BJ (cell line): Measurements from ENCODE around the gene IL19. TPM values are rescaled to one million over a fixed set of nuclear protein-coding genes. Genes with fewer than 3 reads are reported as not detected.

ENCODE experiments used
- CTCF ChIA-PET: fragments of 350-600 bp; formaldehyde crosslinking; extraction: SDS; loops from one replicate; lab custom pipeline; 2021; ENCODE audit warnings: antibody characterized with exemption, inconsistent platforms; lab: Yijun Ruan, JAX
- POLR2A ChIA-PET: fragments of 300-600 bp; sonication (Branson Sonifier 250); formaldehyde crosslinking; extraction: SDS; loops from one replicate; lab custom pipeline; 2021; ENCODE audit warnings: antibody characterized with exemption; lab: Charles Lee
- DNase-seq: peaks from one replicate; pipeline ENCODE4 v3.0.0-alpha.2; 2011; ENCODE audit warnings: low read depth
- H3K27me3 ChIP-seq: 2 replicates; pipeline ENCODE4 v1.6.0; 2011; ENCODE audit warnings: low read length; ENCODE audit not compliant: control insufficient read depth, insufficient read depth
- H3K36me3 ChIP-seq: 2 replicates; pipeline ENCODE4 v1.5.1; 2011; ENCODE audit warnings: low read length; ENCODE audit not compliant: control insufficient read depth, insufficient read depth
- H3K4me3 ChIP-seq: 2 replicates; pipeline ENCODE4 v1.5.1; 2011; ENCODE audit warnings: low read depth, mild to moderate bottlenecking, control low read depth, low read length
- polyA plus RNA-seq: library from polyadenylated mRNA; depleted of rRNA; stranded (reverse); fragments of >200 nt; gene quantifications from 2 replicates; pipeline ENCODE4 v1.2.3, GENCODE V29; 2011
- TF ChIP-seq, protein P1 (sequence below): IDR thresholded peaks from 2 replicates; pipeline ENCODE4 v1.5.1; 2011; ENCODE audit warnings: low read depth, mild to moderate bottlenecking, control low read depth, inconsistent platforms, low read length, moderate library complexity; ENCODE audit not compliant: insufficient read depth

The IL19 gene
- polyA plus RNA-seq, 1 experiment: not detected

DNA sequence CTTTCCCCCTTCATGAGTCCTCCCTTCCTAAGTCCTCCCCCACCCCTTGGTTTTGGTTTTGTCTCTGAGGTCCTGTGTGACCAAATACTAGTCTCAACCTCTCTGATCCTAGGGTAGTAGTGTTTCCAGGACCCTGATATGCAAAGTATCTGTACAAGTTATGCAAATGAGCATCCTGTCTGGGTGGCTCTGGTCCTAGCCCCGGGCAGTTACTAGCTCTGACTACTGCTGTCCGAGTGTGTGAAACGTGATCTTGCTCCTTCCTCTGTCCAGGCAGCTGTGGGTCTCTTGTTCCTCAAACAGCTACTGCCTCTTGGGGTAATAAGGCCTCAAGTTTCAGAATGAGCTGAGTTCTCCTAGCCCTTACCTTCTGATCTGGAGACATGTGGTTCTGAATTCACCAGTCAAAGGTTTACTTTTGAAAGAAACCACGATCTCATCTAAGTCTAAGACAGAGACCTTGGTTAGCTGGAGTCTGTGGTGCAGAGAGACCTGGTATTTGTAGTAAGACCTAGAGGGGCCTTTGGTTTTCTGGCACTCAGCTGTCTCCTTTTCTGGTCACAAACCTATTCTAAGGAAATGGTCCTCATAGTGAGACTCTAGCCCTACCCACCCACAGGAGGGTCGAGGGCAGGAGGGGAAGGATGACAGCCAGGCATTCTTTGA lies 31.0 kb upstream of the IL19 start:
- Histone ChIP-seq H3K36me3 (peaks cover 6% of the 10 kb centered on the region; the same call in 1 of the 2 replicates), H3K4me3 (no peak overlapping the region), H3K27me3 (no peaks in the 10 kb centered on the region)
- no peak for DNase-seq
- ChIA-PET POLR2A (no interaction called here), CTCF (interaction anchor here (0.7 to 3.1 kb wide), 8 partner anchors 9 to 260 kb away, joined by 3 to 20 read pairs (median 4); no protein-coding TSS in a partner anchor)
- TF ChIP-seq, protein P1, sequence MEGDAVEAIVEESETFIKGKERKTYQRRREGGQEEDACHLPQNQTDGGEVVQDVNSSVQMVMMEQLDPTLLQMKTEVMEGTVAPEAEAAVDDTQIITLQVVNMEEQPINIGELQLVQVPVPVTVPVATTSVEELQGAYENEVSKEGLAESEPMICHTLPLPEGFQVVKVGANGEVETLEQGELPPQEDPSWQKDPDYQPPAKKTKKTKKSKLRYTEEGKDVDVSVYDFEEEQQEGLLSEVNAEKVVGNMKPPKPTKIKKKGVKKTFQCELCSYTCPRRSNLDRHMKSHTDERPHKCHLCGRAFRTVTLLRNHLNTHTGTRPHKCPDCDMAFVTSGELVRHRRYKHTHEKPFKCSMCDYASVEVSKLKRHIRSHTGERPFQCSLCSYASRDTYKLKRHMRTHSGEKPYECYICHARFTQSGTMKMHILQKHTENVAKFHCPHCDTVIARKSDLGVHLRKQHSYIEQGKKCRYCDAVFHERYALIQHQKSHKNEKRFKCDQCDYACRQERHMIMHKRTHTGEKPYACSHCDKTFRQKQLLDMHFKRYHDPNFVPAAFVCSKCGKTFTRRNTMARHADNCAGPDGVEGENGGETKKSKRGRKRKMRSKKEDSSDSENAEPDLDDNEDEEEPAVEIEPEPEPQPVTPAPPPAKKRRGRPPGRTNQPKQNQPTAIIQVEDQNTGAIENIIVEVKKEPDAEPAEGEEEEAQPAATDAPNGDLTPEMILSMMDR: no peak

DNA sequence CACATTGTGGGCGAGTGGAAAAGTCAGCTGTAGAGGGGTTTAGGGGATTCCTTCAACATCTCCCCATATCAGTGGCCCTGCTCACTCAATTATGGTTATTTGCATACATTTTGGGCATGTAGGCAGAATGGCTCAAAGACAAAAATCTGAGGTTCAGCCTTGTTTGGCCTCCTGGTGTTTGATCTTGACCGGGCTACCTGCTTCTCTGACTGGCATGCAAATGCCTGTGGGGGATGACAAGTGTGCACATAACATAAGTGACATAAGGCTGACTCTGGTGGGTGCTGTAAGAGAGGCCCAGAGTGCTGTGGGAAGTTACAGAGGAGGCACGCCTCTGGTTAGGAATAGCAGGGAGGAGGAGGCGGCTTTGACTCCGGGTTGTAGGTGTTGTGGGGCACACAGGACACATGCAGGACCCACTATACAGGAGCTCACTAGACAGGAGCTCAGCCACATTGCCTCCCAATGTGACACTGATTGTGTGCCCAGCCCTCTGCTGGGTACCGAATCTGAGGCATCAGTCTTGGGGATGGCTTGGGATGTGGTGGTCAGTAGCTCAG lies 29.4 kb upstream of the IL19 start:
- DNase-seq: no peak
- Histone ChIP-seq H3K27me3 (no peaks in the 10 kb centered on the region), H3K36me3 (no peaks in the 10 kb centered on the region), H3K4me3 (no peak overlapping the region)
- TF ChIP-seq, protein P1: no peak
- POLR2A ChIA-PET: interaction anchor here (0.6 kb wide), 1 partner anchor 91 kb away, joined by 3 read pairs; no protein-coding TSS in a partner anchor
- CTCF ChIA-PET: interaction anchor here (1.0 to 3.1 kb wide), 3 partner anchors 15 to 171 kb away, joined by 3 to 20 read pairs (median 6); no protein-coding TSS in a partner anchor

DNA sequence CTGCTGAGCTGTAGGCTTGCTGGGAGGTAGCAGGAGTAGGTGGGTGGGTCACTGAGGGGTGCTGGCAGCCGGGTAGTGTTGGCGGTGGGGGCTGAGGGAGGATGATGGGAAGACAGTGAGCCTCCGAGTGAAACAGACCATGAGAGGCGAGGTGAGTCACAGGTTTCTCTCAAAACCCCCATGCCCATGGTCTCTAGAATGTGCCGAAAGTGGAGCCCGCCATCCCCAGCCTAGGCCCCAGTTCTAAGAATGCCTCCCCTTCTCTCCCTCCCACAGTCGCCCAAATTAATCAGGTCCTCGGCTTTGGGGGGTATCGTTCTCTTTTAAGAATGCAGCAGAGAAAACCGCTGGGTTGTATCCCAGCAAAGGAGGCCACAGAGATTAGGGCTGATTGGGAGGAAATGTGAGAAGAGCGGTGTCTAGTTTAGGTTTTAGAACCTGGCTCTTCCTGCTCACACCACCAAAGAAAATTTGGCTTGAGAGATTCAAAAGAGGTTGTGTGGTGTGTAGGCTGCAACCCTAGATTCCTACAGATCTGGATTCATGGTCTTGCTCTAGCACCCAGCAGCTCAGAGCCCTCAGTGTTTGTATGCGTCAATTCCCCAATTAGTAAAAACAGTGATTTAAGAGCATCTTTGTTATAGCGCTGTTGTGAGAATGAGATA lies 27.7 kb upstream of the IL19 start:
- POLR2A ChIA-PET: no interaction called here

DNA sequence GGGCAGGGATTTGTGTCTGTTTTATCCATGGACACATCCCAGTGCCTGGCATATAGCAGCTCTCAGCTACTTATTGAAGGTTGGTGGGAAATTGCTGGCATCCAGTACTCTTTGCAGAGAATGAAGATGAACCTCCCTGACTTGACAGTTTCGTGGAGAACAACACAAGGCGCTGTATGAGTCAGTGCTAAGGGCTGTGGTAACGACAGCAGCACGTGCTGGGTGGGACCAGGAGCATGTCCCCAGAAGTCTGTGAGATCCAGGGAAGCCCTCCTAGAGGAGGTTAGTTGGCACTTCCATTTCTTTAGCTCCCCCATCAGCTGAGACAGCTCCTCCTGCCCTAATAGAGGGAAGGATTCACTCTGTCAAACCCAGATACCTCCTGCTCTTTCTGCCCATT lies 25.9 kb upstream of the IL19 start:
- H3K27me3 ChIP-seq: no peaks in the 10 kb centered on the region
- H3K4me3 ChIP-seq: no peak overlapping the region
- CTCF ChIA-PET: interaction anchor here (0.6 to 2.6 kb wide), 7 partner anchors 9 to 167 kb away, joined by 3 to 11 read pairs (median 5); no protein-coding TSS in a partner anchor
- DNase-seq: no peak
- H3K36me3 ChIP-seq: no peaks in the 10 kb centered on the region
- POLR2A ChIA-PET: no interaction called here
- TF ChIP-seq, protein P1: no peak

More for the DNA sequence above, 27.7 kb upstream of the IL19 start:
- TF ChIP-seq, protein P1: no peak
- no peak for DNase-seq
- no peak overlapping the region for H3K4me3 ChIP-seq
- H3K36me3 ChIP-seq: no peaks in the 10 kb centered on the region
- CTCF ChIA-PET: interaction anchor here (0.6 to 2.6 kb wide), 3 partner anchors 8 to 169 kb away, joined by 3 to 11 read pairs (median 3); no protein-coding TSS in a partner anchor
- no peaks in the 10 kb centered on the region for H3K27me3 ChIP-seq

DNA sequence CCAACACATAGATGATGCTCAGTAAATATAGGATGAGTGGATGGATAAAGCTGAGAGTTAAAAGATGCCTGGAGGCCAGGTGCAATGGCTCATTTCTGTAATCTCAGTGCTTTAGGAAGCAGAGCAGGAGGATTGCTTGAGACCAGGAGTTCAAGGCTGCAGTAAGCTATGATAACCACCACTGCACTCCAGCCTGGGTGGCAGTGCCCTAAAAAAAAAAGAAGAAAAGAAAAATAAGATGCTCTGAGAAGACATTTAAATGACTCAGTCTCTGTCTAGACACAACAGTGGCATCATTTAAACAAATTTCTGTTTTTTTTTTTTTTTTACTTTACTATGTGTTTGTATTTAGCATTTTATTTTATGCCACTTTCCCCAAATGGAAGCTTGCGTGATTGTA lies 25.3 kb upstream of the IL19 start:
- no peak for DNase-seq
- Histone ChIP-seq H3K27me3 (no peaks in the 10 kb centered on the region), H3K36me3 (no peaks in the 10 kb centered on the region), H3K4me3 (no peak overlapping the region)
- TF ChIP-seq, protein P1: no peak
- ChIA-PET POLR2A (no interaction called here), CTCF (interaction anchor here (0.6 to 2.6 kb wide), 5 partner anchors 9 to 167 kb away, joined by 4 to 11 read pairs (median 6); no protein-coding TSS in a partner anchor)
